MM.1S (cell line): ENCODE results near the gene HDAC7.
A peak's percentile ranks its signal among the peaks of the same experiment; 100 is the strongest.

ENCODE experiments used
- DNase-seq: peaks from one replicate; pipeline ENCODE4 v3.0.0-alpha.2; 2015
- H2AFZ ChIP-seq: fragments of 300-600 bp; sonication (generic); 2 replicates; pipeline ENCODE4 v1.6.0; 2016; ENCODE audit warnings: antibody characterized with exemption, low read length
- H3F3A ChIP-seq: fragments of 300-600 bp; sonication (generic); 2 replicates; pipeline ENCODE4 v1.6.1; 2016; ENCODE audit warnings: mild to moderate bottlenecking, antibody characterized with exemption, low read length, moderate library complexity, mixed read lengths; ENCODE audit not compliant: insufficient read depth
- H3K27ac ChIP-seq: fragments of 300-600 bp; sonication (generic); 2 replicates; pipeline ENCODE4 v1.5.1; 2016; ENCODE audit warnings: mild to moderate bottlenecking, low read length
- H3K27me3 ChIP-seq: fragments of 300-600 bp; sonication (generic); replicated peaks from 2 replicates; pipeline ENCODE4 v1.6.0; 2016; ENCODE audit warnings: low read length; ENCODE audit not compliant: insufficient read depth
- H3K36me3 ChIP-seq: fragments of 300-600 bp; sonication (generic); replicated peaks from 2 replicates; pipeline ENCODE4 v1.6.1; 2016; ENCODE audit warnings: mild to moderate bottlenecking, low read length, mixed read lengths; ENCODE audit not compliant: insufficient read depth
- H3K4me1 ChIP-seq: fragments of 300-600 bp; sonication (generic); 2 replicates; pipeline ENCODE4 v1.6.1; 2016; ENCODE audit warnings: low read length, mixed read lengths
- H3K4me2 ChIP-seq: fragments of 300-600 bp; sonication (generic); 2 replicates; pipeline ENCODE4 v1.6.0; 2016; ENCODE audit warnings: low read depth, low read length
- H3K4me3 ChIP-seq: fragments of 300-600 bp; sonication (generic); 2 replicates; pipeline ENCODE4 v1.5.1; 2016; ENCODE audit warnings: low read length, mixed read lengths
- H3K79me2 ChIP-seq: fragments of 300-600 bp; sonication (generic); 2 replicates; pipeline ENCODE4 v1.6.1; 2016; ENCODE audit warnings: mixed run types, low read length, mixed read lengths
- H3K9ac ChIP-seq: fragments of 300-600 bp; sonication (generic); 2 replicates; pipeline ENCODE4 v1.6.1; 2016; ENCODE audit warnings: low read length, mixed read lengths
- H3K9me2 ChIP-seq: fragments of 300-600 bp; sonication (generic); replicated peaks from 2 replicates; pipeline ENCODE4 v1.6.1; 2016; ENCODE audit warnings: mild to moderate bottlenecking, low read length, mixed read lengths; ENCODE audit not compliant: insufficient read depth
- H3K9me3 ChIP-seq: fragments of 300-600 bp; sonication (generic); replicated peaks from 2 replicates; pipeline ENCODE4 v1.6.1; 2016; ENCODE audit warnings: mild to moderate bottlenecking, low read length, mixed read lengths; ENCODE audit not compliant: insufficient read depth
- H4K20me1 ChIP-seq: fragments of 300-600 bp; sonication (generic); 2 replicates; pipeline ENCODE4 v1.6.1; 2016; ENCODE audit warnings: mild to moderate bottlenecking, low read length, moderate library complexity, mixed read lengths; ENCODE audit not compliant: insufficient read depth
- EZH2 ChIP-seq: fragments of 300-600 bp; sonication (generic); optimal IDR thresholded peaks from 2 replicates; pipeline ENCODE3; 2017; ENCODE audit warnings: low read depth, mild to moderate bottlenecking, antibody characterized with exemption, low read length, mixed read lengths
- EZH2phosphoT487 ChIP-seq: fragments of 300-600 bp; sonication (generic); IDR thresholded peaks from 2 replicates; pipeline ENCODE4 v1.6.1; 2018; ENCODE audit warnings: antibody characterized with exemption, low read length
- TF ChIP-seq, protein P1 (sequence below): fragments of 300-600 bp; sonication (generic); IDR thresholded peaks from 2 replicates; pipeline ENCODE4 v1.5.1; 2016; ENCODE audit warnings: antibody characterized with exemption, low read length, mixed read lengths

Gene HDAC7

DNA sequence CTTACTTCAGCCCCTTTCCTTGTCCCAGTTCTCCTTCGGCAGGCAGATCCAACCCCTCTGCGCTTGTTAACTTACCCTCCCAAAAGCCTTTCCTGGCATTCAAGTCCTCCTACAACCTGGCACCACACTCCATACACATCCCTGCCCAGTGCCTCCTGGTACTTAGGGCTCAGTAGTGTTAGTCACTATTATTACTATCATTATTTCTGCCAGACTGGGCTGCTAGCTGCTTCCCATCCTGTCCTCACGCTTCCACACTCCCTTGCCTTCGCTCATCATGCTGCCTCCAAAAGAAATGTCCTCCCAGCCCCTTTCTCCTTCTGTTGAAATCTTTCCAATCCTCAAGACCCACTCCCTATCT, 1.6 kb upstream of the HDAC7 start:
- H3K27me3 ChIP-seq = no peaks in the 10 kb centered on the region
- H3K9me2 ChIP-seq = no peaks in the 10 kb centered on the region
- H2AFZ ChIP-seq = no peak overlapping the region
- H3K36me3 ChIP-seq = no peaks in the 10 kb centered on the region
- H3K4me1 ChIP-seq = peaks cover 57% of the 10 kb centered on the region
- H3K9me3 ChIP-seq = no peaks in the 10 kb centered on the region
- no peak for DNase-seq
- peaks cover 38% of the 10 kb centered on the region for H3K79me2 ChIP-seq
- TF ChIP-seq, protein P1, sequence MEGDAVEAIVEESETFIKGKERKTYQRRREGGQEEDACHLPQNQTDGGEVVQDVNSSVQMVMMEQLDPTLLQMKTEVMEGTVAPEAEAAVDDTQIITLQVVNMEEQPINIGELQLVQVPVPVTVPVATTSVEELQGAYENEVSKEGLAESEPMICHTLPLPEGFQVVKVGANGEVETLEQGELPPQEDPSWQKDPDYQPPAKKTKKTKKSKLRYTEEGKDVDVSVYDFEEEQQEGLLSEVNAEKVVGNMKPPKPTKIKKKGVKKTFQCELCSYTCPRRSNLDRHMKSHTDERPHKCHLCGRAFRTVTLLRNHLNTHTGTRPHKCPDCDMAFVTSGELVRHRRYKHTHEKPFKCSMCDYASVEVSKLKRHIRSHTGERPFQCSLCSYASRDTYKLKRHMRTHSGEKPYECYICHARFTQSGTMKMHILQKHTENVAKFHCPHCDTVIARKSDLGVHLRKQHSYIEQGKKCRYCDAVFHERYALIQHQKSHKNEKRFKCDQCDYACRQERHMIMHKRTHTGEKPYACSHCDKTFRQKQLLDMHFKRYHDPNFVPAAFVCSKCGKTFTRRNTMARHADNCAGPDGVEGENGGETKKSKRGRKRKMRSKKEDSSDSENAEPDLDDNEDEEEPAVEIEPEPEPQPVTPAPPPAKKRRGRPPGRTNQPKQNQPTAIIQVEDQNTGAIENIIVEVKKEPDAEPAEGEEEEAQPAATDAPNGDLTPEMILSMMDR = no peak
- no peak for TF ChIP-seq EZH2
- no peak for TF ChIP-seq EZH2phosphoT487
- H3K27ac ChIP-seq = no peak overlapping the region
- H4K20me1 ChIP-seq = no peaks in the 10 kb centered on the region
- H3K9ac ChIP-seq = no peak overlapping the region
- no peak overlapping the region for H3K4me3 ChIP-seq
- H3K4me2 ChIP-seq = no peak overlapping the region
- peaks cover 18% of the 10 kb centered on the region for H3F3A ChIP-seq

DNA sequence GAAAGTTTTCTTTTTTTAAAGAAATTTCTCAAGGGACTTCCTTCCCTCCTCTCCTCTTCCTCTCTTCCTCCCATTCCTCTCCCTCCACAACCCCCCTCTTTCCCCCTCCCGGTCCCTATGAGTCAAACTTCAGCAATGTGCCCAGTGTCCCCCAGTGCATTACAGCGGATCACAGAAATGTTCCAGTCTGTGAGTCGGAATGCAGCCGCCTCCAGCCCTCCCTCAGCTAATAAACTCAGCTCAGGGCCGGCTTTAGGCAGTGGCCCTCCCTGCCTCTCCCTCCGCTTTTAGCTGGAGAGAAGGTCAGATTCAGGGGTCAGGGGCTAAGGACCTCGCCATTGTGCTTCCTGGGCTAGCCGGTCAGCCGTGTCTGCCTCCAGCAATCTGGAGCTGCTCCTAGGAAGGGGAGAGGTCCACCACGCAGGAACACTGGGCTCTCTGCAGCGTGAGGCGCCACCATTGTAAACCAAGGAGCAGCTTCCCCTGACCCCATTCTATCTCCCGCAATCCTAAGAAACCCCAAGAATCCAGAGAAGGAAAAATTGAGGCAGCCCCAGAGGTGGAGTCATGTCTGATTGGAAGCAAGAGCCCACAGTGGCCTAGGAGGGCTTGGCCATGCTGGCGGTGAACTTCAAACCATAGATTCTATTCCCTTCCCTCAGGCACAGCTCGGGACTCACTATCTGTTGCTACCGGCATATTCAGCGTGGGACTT, 1.1 kb upstream of the HDAC7 start:
- no peaks in the 10 kb centered on the region for H3K9me2 ChIP-seq
- no peak overlapping the region for H2AFZ ChIP-seq
- peak overlapping the region; percentile 83 for H3K4me3 ChIP-seq
- H3K36me3 ChIP-seq = no peaks in the 10 kb centered on the region
- H3K4me2 ChIP-seq = peak overlapping the region; percentile 99
- H3F3A ChIP-seq = peaks cover 18% of the 10 kb centered on the region
- H3K79me2 ChIP-seq = peaks cover 43% of the 10 kb centered on the region
- peaks cover 57% of the 10 kb centered on the region for H3K4me1 ChIP-seq
- H3K27me3 ChIP-seq = no peaks in the 10 kb centered on the region
- TF ChIP-seq, protein P1 = no peak
- TF ChIP-seq EZH2 (no peak), EZH2phosphoT487 (no peak)
- peak overlapping the region; percentile 89; the same call in 1 of the 2 replicates for H3K9ac ChIP-seq
- H3K9me3 ChIP-seq = no peaks in the 10 kb centered on the region
- H4K20me1 ChIP-seq = no peaks in the 10 kb centered on the region
- H3K27ac ChIP-seq = peak overlapping the region; percentile 64; the same call in 1 of the 2 replicates
- no peak for DNase-seq

DNA sequence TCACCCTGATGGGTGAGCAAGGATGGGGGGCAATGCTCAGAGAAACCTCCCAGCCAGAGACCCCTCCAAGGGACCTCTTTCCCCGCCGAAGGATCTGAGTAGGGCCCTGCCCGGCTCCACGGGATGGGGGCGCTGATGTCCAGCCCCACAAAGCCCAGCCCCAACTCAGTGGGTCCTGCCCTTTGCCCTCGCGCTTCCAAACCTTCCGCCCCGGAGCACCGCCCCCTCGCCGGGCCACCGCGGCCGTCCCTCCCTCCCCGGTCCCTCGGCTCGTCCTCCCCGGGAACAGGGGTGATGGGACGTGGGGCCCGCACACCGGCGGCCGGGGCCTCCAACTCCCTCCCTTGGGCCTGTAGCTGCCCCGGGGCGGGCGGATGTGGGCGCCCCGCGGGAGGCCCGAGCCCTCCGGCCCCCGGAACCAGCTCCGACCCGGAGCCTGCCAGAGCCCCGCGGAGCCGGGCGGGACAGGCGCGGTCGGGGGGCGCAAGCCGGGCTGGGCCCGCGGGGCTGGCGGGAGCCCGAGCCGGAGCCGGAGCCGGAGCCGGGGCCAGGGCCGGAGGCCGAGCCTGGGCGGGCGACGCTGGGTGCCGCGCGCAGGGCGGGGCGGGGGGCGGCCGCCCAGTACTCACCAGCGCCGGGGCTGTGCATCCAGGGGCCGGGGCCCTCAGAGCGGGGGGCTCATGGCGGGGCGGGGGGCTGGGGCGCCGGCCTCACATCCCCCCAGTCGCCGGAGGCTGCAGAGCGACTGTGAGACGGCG, 386 bp downstream of the HDAC7 start:
- no peaks in the 10 kb centered on the region for H4K20me1 ChIP-seq
- TF ChIP-seq, protein P1 = peak; percentile 42
- TF ChIP-seq EZH2 = no peak
- no peaks in the 10 kb centered on the region for H3K27me3 ChIP-seq
- H3K9ac ChIP-seq = peak overlapping the region; percentile 88
- no peaks in the 10 kb centered on the region for H3K9me2 ChIP-seq
- H3K36me3 ChIP-seq = no peaks in the 10 kb centered on the region
- peaks cover 58% of the 10 kb centered on the region for H3K79me2 ChIP-seq
- H3K4me2 ChIP-seq = peak overlapping the region; percentile 97
- H3F3A ChIP-seq = peaks cover 21% of the 10 kb centered on the region
- H3K4me3 ChIP-seq = peak overlapping the region; percentile 89
- H2AFZ ChIP-seq = peak overlapping the region; percentile 47
- peak overlapping the region; percentile 70; the same call in 1 of the 2 replicates for H3K27ac ChIP-seq
- no peaks in the 10 kb centered on the region for H3K9me3 ChIP-seq
- H3K4me1 ChIP-seq = peaks cover 54% of the 10 kb centered on the region
- DNase-seq = peak; percentile 68
